Measurements from ENCODE around the gene PCDH8.

- TF ChIP-seq, protein P1, sequence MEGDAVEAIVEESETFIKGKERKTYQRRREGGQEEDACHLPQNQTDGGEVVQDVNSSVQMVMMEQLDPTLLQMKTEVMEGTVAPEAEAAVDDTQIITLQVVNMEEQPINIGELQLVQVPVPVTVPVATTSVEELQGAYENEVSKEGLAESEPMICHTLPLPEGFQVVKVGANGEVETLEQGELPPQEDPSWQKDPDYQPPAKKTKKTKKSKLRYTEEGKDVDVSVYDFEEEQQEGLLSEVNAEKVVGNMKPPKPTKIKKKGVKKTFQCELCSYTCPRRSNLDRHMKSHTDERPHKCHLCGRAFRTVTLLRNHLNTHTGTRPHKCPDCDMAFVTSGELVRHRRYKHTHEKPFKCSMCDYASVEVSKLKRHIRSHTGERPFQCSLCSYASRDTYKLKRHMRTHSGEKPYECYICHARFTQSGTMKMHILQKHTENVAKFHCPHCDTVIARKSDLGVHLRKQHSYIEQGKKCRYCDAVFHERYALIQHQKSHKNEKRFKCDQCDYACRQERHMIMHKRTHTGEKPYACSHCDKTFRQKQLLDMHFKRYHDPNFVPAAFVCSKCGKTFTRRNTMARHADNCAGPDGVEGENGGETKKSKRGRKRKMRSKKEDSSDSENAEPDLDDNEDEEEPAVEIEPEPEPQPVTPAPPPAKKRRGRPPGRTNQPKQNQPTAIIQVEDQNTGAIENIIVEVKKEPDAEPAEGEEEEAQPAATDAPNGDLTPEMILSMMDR (conservative IDR thresholded peaks at IDR 0.05; ENCODE audit: low read depth, low read length), result no peak
- TF ChIP-seq EZH2 (IDR thresholded peaks at IDR 0.05; ENCODE audit: borderline replicate concordance, low read depth, low read length, poor library complexity, severe bottlenecking), result no peak
Observed at GRCh38 chr13:52832313-52832712, 16.1 kb downstream of the PCDH8 start.

Measured in A673 (cell line).